Kidney (tissue), 14 donors: ENCODE measurements around the gene ABCD2. TPM values are rescaled to one million over a fixed set of nuclear protein-coding genes. Genes with fewer than 3 reads are reported as not detected.

Experiments
- DNase-seq, 5 donors: peaks; one replicate each; pipeline ENCODE4 v3.0.0-alpha.2; 2013 to 2020
- FAIRE-seq: peaks from 2 replicates; lab custom pipeline; 2012; peaks lifted over from hg19 to GRCh38; lab: Jason Lieb, UNC
- H3K27ac ChIP-seq, 2 donors: one replicate each; pipeline ENCODE4 v1.7.0; 2013; ENCODE audit warnings: low read depth in 2 of 2, low read length in 2 of 2, inconsistent platforms in 1 of 2
- H3K27me3 ChIP-seq: one replicate; pipeline ENCODE4 v1.7.1; 2013; ENCODE audit warnings: low read length, inconsistent platforms; ENCODE audit not compliant: control insufficient read depth, insufficient read depth
- H3K36me3 ChIP-seq, 3 donors: one replicate each; pipeline versions ENCODE4 v1.7.0 to v1.7.1; 2013; ENCODE audit warnings: low read length in 3 of 3, control low read depth in 1 of 3, inconsistent platforms in 1 of 3; ENCODE audit not compliant: insufficient read depth in 3 of 3, control insufficient read depth in 2 of 3
- H3K4me1 ChIP-seq, 3 donors: one replicate each; pipeline versions ENCODE4 v1.7.0 to v1.7.1; 2013; ENCODE audit warnings: low read length in 3 of 3, inconsistent platforms in 1 of 3, low read depth in 1 of 3; ENCODE audit not compliant: control insufficient read depth in 2 of 3, insufficient read depth in 2 of 3
- H3K4me3 ChIP-seq, 3 donors: one replicate each; pipeline versions ENCODE4 v1.7.0 to v1.8.1; 2013; ENCODE audit warnings: low read length in 3 of 3, control low read depth in 1 of 3, inconsistent platforms in 1 of 3
- H3K9ac ChIP-seq, 3 donors: one replicate each; pipeline versions ENCODE4 v1.7.0 to v1.7.1; 2013; ENCODE audit warnings: low read length in 3 of 3, control low read depth in 1 of 3, inconsistent platforms in 1 of 3
- H3K9me3 ChIP-seq, 3 donors: one replicate each; pipeline versions ENCODE4 v1.7.0 to v1.7.1; 2013; ENCODE audit warnings: low read length in 3 of 3, control low read depth in 1 of 3, inconsistent platforms in 1 of 3; ENCODE audit not compliant: control insufficient read depth in 2 of 3, insufficient read depth in 1 of 3
- CTCF ChIP-seq: IDR thresholded peaks from 3 replicates; pipeline ENCODE4 v1.5.1; 2012; ENCODE audit warnings: mild to moderate bottlenecking, moderate library complexity, borderline replicate concordance; ENCODE audit not compliant: insufficient read depth; ENCODE audit errors: extremely low read depth
- intact Hi-C: fragments of 100-400 bp; cut with DNase I; formaldehyde crosslinking; loops from one replicate; pipeline ENCODE4 v1.11.1; 2022
- polyA plus RNA-seq: library from polyadenylated mRNA; stranded (reverse); fragments of 350-450 nt; fragmentation: Illumina TruSeq; extraction: RNeasy Lipid Tissue Mini Kit (QIAGEN cat#74804); gene quantifications from one replicate; pipeline ENCODE4 v1.2.3, GENCODE V29; 2014; ENCODE audit warnings: low read depth, low replicate concordance; ENCODE audit not compliant: insufficient read depth
- total RNA-seq: library from RNA; stranded (reverse); fragmentation: NEBNext Ultra II Directional; extraction: Animal tissue kit (Norgen Biotek cat#: 25700); gene quantifications from one replicate; pipeline ENCODE4 v1.2.1, GENCODE V29; 2021
- donor health status: control.
- donor health status: control.
- donor health status: control.
- donor health status: control.
- donor health status: control.
- donor health status: DM: yes; HTN: yes; CAD: no.
- donor health status: Normal renal cell carcinoma (clear cell type).

Gene ABCD2
- total and polyA plus RNA-seq, 2 donors from 2014 or later = 0.17 to 1.4 TPM

DNA sequence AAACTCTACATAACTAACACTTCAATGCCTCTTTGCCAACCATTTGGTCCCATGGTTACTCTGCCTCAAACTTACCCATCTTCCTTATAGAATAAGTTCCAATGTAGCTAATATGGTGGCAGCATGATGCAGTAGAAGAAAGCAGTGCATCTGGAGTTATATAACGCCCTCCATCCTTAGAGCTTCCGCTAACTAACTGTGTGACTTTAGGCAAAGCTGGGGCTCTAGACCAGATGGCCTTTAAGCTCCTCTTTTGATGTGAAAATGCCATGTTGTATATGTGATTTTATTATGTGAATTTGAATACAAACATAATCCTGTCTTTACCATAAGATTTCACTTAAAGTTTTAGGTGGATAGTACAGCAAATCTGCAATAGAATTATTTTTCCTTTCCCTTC is 6.1 kb downstream of the ABCD2 start:
- Histone ChIP-seq H3K4me1 (peaks cover 0 to 1% (median 0%) of the 10 kb centered on the region in 3 donors), H3K36me3 (no peaks in the 10 kb centered on the region), H3K9me3 (no peaks in the 10 kb centered on the region), H3K4me3 (no peak overlapping the region), H3K27ac (no peak overlapping the region), H3K27me3 (no peaks in the 10 kb centered on the region), H3K9ac (no peak overlapping the region)
- DNase-seq (no peak), FAIRE-seq (no peak)
- TF ChIP-seq CTCF = no peak
- intact Hi-C loops = no loop called here

DNA sequence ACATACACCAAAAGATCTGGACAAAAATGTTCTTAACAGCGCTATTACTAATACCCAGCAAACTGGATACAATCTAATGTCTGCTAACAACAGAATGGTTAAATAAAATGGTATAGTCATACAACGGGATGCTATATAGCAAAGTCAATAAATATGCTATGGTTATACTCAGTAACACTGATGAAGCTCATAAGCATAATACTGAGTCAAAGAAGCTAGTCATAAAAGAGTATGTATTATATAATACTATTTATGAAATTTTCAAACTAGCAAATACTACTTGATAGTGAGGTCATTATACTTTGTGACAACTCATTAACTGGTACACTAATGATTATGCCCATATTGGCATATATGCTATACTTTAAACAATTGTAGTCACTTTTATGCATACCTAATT is 7.4 kb downstream of the ABCD2 start:
- Histone ChIP-seq H3K9ac (no peak overlapping the region), H3K27me3 (no peaks in the 10 kb centered on the region), H3K9me3 (no peaks in the 10 kb centered on the region), H3K4me3 (no peak overlapping the region), H3K36me3 (no peaks in the 10 kb centered on the region), H3K27ac (no peak overlapping the region), H3K4me1 (no peaks in the 10 kb centered on the region)
- no peak for TF ChIP-seq CTCF
- intact Hi-C loops = no loop called here
- DNase-seq (no peak), FAIRE-seq (no peak)

GRCh38 chr12:39611818-39612217 is 7.8 kb downstream of the ABCD2 start:
- DNase-seq = no peak

More at GRCh38 chr12:39611818-39612217, 7.8 kb downstream of the ABCD2 start:
- H3K36me3 ChIP-seq = no peaks in the 10 kb centered on the region
- H3K27ac ChIP-seq = no peak overlapping the region
- H3K9me3 ChIP-seq = no peaks in the 10 kb centered on the region
- TF ChIP-seq CTCF = no peak
- no peak overlapping the region for H3K9ac ChIP-seq
- H3K4me1 ChIP-seq = no peaks in the 10 kb centered on the region
- no peaks in the 10 kb centered on the region for H3K27me3 ChIP-seq
- H3K4me3 ChIP-seq = no peak overlapping the region
- intact Hi-C loops = no loop called here
- no peak for FAIRE-seq
